Hematopoietic multipotent progenitor cell treated with erythropoietin and hydrocortisone succinate and interleukin-3 and kit ligand, for 6 days (in vitro differentiated cells): ENCODE measurements around the gene ZFYVE1.
A peak's percentile ranks its signal among the peaks of the same experiment; 100 is the strongest.
"Not testable (repeated sequence)": the region's sequence is repeated elsewhere in the genome, so short reads cannot be mapped to it uniquely, and the experiment has no call there.

Experiments
- DNase-seq: peaks from one replicate; pipeline ENCODE4 v3.0.0-alpha.2; 2015

Gene ZFYVE1

GRCh38 chr14:72999316-72999715, 27.6 kb downstream of the ZFYVE1 start:
- no peak for DNase-seq

GRCh38 chr14:72998252-72998903, 28.5 kb downstream of the ZFYVE1 start:
- DNase-seq: no peak

- no peak for DNase-seq
Observed at GRCh38 chr14:72996916-72997315, 30.0 kb downstream of the ZFYVE1 start.

GRCh38 chr14:72990171-72990570, 36.7 kb downstream of the ZFYVE1 start:
- no peak for DNase-seq

GRCh38 chr14:72986857-72987256, 40.0 kb downstream of the ZFYVE1 start:
- DNase-seq: no peak

GRCh38 chr14:72986214-72986613, 40.7 kb downstream of the ZFYVE1 start:
- DNase-seq: no peak

GRCh38 chr14:72982146-72982708, 44.7 kb downstream of the ZFYVE1 start:
- no peak for DNase-seq

GRCh38 chr14:72980863-72981262, 46.0 kb downstream of the ZFYVE1 start:
- no peak for DNase-seq

- DNase-seq: no peak
Observed at GRCh38 chr14:72978856-72979255, 48.0 kb downstream of the ZFYVE1 start.

- peak; percentile 54 for DNase-seq
Observed at GRCh38 chr14:72975770-72976169, 51.1 kb downstream of the ZFYVE1 start.

GRCh38 chr14:72974661-72975060, 52.2 kb downstream of the ZFYVE1 start:
- no peak for DNase-seq

- DNase-seq: no peak
Observed at GRCh38 chr14:72970824-72971434, 56.0 kb downstream of the ZFYVE1 start.

GRCh38 chr14:72970058-72970630, 56.8 kb downstream of the ZFYVE1 start:
- no peak for DNase-seq

- DNase-seq: no peak
Observed at GRCh38 chr14:72968316-72968715, 58.6 kb downstream of the ZFYVE1 start.

GRCh38 chr14:72966038-72966437, 60.9 kb downstream of the ZFYVE1 start:
- DNase-seq: no peak

- peak; percentile 6 for DNase-seq
Observed at GRCh38 chr14:72965249-72965648, 61.7 kb downstream of the ZFYVE1 start.

GRCh38 chr14:72962829-72963312, 64.0 kb downstream of the ZFYVE1 start:
- peak; percentile 34 for DNase-seq

- peak; percentile 9 for DNase-seq
Observed at GRCh38 chr14:72962336-72962754, 64.6 kb downstream of the ZFYVE1 start.

- DNase-seq: no peak
Observed at GRCh38 chr14:72961579-72962335, 65.1 kb downstream of the ZFYVE1 start.

- DNase-seq: not testable (repeated sequence)
Observed at GRCh38 chr14:72961016-72961415, 65.9 kb downstream of the ZFYVE1 start.

- DNase-seq: no peak
Observed at GRCh38 chr14:72958548-72958947, 68.4 kb downstream of the ZFYVE1 start.

- peak; percentile 16 for DNase-seq
Observed at GRCh38 chr14:72957213-72957612, 69.7 kb downstream of the ZFYVE1 start.

- DNase-seq: not testable (repeated sequence)
Observed at GRCh38 chr14:72956741-72957140, 70.2 kb downstream of the ZFYVE1 start.
